HG03135 (cell line): ENCODE results near the gene NAALADL2.

ENCODE experiments used
- ATAC-seq: cut with Tn5 transposase; IDR thresholded peaks from one replicate; pipeline ENCODE4 v1.9.1; 2021; ENCODE audit warnings: mild to moderate bottlenecking, moderate library complexity; ENCODE audit not compliant: unreplicated experiment

The NAALADL2 gene

DNA sequence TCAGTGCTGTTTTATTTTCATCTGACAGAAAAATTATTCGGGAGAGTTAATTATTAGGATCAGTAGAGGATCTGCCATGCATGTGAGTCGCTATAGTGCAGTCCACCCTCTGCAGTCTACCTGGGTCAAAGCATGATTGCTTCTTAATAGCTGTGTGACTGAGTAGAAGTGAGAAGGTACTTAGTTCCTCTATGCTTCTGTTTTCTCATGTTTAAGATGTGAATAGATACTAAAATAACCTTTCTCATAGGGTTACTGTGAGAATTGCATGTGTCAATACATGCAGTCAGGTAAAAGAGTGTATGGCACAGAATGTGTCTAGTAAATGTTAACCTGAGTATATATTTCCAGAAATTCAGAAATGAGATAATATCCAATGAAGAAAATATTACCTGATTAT, 435.7 kb downstream of the NAALADL2 start:
- no peak for ATAC-seq

DNA sequence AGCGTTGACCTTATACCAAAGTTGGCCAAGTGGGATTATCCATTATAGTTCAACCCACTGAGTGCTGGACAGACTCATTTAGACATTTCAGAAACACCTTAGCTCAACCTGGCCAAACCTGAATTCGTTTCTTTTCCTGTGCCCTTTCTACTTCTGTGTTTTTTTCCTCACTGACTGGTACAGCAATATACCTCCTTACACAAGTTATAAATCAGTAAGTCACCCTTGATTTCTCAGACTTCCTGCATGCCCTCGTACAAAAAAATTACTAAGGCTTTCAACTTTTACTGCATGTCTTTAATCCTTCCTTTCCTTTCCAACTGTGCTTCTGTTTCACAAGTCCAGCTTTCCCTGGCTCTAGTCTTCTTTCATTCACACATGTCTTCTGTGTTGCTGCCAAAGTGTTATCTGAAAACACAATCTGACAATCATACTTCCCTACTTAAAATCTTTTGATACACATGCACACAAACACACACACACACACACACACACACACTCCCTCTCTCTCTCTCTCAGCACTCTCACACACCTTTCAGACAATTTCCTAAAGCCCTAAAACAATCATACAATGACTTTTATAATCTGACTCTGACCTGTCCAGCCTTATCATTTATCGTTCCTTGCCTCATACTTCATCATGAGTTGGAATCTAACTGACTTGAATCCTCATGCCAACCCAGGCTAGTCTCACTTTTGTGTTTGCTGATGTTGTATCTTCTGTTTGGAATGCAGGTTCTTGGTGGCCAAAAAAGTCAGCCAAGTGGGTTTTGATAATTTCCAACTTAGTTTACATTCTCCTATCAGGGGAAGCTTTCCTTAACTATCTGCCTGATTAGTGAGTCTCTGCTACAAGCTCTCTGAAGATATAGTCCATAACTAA, 436.4 kb downstream of the NAALADL2 start:
- ATAC-seq: no peak

DNA sequence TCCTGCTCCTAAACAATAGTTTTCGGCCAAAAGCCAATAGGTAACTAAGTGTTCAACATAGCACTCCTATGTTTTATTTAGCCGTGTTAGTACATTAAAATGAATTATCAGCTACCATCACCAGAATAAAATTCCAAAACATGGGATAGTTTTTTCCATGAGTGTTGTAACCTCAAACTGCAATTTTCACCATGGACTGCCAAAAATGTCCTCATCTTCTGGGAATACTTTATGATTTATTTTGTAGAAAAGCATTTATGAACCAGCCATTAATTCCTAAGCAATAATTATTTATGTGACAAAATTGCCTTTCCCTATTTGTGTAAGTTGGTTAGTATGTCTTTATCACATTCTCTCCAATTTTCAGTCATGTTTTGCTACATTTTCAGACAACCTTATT, 438.1 kb downstream of the NAALADL2 start:
- no peak for ATAC-seq

DNA sequence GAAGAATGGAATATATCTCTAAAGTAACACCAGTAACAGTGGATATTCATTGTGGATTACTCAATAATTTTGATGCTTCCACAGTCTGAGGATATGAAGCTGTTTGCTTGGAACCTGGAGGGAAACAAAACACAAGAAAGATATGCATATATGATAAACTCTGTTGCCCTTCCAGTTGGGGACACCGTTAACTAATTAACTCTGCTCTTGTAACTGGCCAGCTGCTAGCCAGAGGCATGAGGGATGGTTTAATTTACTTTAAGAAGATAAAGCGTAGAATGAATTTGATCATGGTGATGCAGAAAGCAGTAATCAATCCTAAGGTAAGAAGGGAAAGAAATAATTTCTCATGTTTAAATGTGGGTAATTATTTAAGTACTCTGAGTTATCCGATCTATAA, 442.6 kb downstream of the NAALADL2 start:
- no peak for ATAC-seq

DNA sequence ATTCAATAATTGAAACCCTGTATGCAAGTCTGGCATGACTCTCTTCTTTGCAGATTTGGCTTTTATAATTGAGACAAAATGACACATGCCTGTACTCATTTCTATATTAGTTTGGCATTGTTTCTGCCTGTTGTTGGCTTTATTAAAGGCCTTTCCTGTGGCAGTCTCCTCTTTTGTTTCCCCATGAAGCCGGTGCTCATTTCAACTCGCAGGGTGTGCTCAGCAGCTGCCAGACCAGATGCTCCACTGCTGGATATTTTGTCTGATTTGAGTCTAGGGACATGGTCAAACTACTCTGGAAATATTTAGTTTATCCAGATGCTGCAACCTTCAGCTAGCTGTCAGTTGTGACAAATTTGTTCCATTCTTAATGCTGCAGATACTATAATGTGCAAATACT, 445.3 kb downstream of the NAALADL2 start:
- no peak for ATAC-seq

DNA sequence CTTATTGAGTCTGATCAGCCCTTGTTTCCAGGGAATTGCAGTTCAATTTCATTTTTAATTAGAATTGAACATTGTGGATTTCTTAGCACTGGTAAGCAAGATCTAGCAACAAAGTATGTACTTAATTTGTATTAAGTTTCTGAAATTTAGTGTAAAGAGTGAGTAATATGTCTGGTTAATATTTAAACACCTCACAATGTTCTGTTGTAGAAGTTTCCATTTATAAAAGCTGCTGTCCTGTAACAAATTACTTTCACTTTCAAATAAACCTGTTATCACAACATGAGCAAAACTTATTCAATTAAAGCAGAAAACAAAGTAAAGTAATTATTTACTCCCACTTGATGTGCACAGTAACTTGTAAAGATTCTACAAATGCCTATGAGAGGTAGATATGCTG, 448.5 kb downstream of the NAALADL2 start:
- peak; percentile 73 for ATAC-seq

DNA sequence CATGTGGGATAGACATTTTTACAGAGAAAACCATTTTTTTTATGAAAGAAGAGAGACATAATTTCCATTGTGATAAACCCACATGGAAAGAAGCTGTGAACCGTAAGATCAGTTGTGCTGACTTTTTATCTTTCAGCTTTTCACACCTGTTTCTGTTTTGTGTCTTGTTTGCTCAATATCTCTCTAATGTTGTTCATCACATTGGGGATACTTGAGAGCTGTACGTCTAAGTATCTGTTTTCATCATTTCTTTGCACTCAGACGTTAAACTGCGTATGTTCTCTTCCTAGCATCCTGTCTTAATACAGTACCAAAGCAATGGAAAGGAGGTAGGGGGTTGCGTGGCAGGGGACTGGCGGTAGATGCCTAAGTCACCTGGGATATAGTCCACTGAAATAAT, 449.0 kb downstream of the NAALADL2 start:
- peak; percentile 19 for ATAC-seq

DNA sequence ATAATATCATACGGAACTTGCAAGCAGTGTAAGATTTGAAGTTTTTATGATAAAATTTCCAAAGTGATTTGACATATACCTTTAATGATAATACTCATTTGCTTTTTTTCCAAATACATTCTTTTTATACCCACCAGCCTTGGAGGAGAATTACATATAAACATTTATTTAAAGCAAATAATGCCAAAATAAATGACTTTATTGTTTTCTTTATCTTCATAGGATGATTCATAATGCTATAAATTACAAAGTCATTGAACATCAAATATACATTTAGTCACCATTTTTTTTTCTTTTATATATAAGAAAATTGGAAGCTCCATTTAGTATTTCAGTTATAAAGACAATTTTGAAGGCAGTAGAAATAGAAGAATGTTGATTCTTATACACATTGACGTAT, 450.9 kb downstream of the NAALADL2 start:
- ATAC-seq: no peak

DNA sequence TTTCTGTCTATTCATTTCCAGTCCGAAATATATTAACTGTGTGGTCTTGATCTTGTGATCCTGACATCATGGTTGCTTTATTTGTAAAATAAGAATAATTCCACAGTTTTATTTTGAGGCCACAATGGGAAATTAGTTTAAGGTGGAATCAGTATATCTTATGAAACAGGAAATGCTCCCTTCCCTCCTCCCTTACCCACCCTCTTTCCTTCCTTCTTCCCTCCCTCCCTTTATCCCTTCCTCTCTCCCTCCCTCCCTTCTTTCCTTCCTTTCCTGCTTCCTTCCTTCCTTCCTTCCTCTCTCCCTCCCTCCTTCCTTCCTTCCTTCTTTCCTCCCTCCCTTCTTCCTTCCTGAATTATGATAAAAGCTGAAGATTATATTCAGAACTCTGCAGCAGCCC, 452.3 kb downstream of the NAALADL2 start:
- ATAC-seq: no peak

DNA sequence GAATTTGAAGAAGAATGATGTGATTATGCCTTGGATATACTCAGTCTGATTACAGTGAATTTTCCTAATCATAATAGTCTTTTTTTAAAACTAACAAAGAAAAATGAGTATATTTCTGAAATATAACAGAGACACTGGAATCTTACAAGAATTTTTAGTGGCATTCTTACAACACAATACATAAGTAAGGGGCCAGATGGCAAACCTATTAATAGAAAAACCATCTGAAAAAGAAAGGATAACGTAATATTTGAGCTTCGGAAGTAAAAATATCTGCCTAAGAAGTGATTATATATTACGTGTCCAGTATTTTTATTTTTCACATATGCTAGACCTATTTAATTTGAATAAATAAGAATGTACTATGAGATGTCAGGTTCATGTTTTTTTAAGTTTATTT, 452.8 kb downstream of the NAALADL2 start:
- no peak for ATAC-seq

DNA sequence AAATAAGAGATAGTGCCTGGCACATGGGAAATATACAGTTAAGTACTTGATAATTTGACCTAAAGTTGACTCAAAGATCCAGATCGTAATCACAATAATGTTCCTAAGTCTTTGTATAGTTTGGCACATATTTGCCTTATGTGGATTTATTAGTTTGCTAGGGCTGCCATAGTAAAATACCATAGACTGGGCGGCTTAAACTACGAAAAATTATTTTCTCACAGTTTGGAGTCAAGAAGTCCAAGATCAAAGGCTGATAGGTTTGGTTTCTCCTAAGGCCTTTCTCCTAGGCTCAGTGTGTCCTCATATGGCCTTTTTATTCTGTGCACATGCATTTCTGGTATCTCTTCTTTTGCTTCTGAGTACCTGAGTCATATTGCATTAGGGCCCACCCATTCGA, 453.7 kb downstream of the NAALADL2 start:
- ATAC-seq: no peak

DNA sequence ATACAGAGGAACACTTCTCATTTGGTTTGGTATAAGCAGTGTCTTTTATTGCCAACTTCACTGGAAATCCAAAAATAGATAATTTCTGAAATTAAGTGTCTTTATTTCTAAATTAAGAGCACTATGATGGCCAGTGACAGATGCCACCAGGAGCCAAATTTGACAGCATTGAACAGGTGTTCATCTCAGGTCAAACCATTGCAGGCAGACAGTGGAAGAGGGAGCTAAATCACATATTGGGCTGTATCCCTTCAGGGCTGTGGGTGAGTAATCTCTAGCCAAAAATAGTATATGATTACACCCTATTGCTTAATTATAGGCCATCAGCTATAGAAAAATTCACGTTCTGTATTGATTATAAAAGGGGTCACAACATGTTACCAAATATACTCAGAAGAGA, 457.7 kb downstream of the NAALADL2 start:
- no peak for ATAC-seq

DNA sequence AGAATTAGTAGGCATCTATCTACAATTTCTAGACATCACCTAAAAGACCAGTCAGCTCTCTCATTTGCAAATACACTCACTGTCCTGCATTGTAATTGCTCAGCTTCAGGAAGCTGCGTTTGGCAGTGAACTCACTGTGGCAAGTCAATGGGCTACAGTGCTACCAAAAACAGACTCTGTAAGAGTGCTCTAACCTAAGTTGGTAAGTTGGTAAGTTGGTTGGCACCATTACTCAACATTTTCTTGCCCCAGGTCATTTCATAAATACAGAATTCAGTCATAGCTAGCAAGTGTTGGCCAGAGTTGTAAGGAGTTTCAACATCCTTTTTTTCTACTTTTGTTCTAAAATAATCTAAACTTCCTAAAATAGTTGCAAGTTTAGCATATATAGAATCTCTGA, 466.3 kb downstream of the NAALADL2 start:
- ATAC-seq: no peak

DNA sequence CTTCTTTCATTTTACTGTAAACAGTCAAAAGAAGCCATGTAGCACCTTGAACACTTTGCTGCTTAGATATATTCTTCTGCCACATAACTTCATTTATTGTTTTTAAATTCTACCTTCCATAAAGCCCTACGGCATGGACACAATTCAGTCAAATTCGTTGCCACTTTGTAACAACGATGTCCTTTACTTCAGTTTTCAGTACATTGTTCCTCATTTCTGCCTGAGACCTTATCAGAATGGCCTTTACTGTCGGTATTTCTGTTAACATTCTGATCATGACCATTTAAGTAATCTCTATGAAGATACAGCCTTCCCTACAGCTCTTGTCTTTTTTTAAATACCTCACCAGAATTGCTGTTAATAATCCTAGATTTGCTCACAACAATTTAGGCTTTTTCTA, 466.9 kb downstream of the NAALADL2 start:
- no peak for ATAC-seq

DNA sequence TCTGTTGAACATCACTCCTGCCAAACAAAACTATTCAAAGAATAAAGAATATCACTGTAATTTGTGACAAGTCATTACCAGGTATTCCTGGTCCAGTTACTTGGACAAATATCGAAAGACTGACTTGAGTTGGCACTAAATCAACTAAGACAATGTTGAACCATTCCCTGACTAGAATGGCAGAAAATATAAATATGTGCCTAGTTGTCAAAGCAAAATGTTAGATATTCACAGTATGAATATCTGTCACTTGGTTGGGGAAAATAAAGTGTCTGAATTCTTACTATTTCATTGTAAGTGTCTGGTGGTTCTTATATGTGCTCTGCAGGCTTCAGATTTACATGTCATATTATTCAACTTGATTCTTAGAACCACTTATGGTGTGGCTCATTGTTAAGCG, 470.2 kb downstream of the NAALADL2 start:
- no peak for ATAC-seq

DNA sequence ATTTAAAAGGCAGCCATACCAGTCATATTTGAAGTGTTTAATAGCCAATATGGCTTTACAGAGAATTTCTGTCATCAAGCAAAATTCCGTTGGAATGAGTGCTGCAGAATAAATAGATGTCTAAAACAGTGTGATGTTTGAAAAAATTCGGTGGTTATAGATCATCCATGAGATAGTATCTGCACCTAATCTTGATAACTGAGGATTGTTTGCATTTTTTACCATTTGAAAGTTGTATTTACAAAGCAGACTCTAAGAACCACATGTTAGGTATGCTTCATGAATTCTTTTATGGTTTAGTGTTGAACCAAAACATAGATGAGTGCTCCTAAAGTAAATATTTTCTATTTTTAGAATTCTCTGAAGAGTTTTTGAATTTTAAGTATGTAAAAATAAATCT, 476.1 kb downstream of the NAALADL2 start:
- no peak for ATAC-seq

DNA sequence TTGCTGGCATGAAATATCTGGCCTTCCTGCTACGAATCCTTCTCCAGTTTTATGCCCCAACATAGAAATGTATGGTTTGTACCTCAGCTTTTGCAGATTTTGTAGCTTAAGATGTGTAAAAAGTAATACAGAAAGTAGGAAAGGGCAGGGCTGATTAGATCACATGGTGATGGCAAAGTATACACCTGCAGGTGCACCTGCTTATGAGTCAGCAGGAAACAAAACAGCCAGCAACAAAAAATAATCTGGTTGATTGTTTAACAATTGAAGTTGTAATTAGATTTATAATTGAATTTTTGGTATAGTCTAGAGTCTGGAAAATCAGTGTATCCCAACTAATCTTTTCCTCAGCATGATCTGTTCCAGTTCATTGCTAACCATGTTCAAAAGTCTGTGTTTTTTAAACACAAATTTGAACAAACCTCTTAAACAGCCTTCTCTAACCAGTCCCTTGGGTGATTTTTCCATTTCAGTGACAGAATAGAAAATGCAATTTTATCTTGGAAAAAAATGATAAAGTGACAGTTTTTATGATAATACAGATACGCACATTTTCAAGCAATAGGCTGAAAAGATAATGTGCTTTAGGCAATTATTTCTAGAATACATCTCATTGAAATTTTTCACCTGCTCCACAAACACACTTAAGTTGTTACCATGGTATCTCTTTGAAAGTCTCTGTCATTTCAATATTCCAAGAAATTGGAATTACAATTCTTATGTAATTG, 477.4 kb downstream of the NAALADL2 start:
- ATAC-seq: no peak

DNA sequence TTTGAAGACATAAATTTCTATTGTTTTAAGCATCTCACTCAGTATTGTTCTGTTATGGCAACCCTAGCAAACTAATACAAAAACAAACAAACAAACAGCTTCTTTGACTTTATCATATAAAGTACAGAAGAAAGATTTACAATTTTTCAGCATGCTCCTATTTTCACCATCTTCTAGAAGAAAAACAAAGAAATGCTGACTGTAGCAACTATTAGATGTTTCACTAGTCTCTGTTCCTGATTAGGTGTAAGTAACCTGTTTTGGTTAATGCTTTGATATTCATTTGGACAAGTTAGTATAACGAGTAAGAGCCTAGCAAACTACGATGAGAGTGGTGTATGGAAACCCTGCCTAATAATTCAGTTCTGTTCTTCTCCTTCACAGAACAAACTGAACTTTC, 478.5 kb downstream of the NAALADL2 start:
- ATAC-seq: no peak

DNA sequence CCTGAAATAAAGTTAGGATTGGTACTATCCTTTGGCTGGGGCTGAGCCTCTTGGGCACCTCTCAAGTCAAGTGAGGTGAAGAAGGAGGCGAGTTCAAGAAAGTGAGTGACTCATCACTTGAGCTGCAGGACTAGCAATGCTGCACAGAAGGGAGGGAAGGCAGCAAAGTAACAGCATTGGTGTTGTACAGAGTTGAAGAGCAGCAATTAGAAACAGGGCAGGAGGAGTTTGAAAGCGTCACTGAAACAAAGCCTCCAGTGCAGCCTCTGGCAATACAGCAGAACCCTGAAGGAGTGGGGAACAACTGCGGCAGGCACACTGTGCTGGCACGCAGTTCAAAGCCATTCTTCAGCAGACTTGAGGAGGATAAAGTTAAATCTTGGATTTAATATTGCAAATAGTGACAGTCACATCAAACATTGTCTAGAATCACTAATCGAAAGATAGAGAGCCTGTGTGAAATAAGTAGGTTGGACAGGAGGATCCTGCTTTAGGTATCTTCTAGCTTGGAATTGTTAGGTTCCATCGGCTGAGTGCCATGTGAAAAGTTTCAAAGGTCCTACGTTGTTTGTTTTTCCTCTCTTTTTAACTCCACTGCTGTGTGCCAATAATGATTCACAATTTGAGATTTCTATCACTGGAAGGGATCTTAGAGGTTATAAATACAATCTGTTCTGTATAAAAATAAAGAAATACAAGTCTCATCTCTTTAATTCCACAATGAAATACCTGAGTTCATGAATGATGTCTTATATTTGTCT, 479.8 kb downstream of the NAALADL2 start:
- ATAC-seq: no peak

DNA sequence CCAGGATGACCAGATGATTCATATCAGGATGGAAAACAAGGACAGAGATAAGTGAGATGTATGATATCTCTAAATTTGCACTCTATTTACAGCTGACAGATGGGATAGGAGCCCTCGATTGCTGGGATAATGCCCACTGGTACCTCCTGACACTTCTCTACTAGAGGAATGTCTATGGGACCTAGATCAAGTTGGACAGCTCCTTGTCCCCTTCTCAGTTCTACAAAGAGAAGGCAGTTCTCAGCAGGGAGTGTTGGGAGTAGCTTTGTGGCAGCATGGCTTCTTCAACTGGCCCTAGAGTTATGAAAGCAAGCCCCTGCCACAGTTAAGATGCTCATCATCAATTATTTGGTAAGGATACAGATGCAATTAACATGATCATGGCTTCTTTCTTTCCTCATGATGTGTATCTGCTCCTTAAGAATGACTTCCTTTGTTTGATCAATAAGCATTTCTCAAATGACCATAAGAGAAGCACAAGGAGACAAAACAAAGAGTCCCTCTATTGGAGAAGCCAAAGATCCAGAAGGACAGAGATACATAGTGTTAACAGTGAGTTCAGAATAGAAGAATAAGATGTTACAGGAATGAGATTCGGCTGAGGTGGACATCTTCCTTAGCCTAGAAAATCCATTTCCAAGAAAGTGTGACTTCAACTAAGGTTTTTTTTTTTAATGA, 481.3 kb downstream of the NAALADL2 start:
- no peak for ATAC-seq

DNA sequence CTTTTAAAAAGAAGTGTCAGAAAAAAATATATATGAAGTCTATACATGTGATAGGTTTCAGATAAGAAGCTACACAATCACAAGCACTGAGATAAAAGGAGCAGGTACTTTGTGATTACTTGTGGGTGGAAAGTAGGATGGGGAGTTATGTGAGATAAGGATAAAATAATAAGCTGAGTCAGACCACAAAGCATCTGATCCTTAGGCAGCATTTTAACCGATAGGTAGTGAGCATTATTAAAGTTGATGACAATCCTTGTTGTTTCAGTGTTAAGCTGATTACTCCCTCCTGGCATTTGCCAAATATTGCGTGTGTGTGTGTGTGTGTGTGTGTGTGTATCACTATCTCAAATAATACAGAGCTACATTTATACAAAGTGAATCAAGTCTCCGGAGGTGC, 483.1 kb downstream of the NAALADL2 start:
- no peak for ATAC-seq
